Measurements from ENCODE around the gene NGEF. TPM values are rescaled to one million over a fixed set of nuclear protein-coding genes. Genes with fewer than 3 reads are reported as not detected.

The NGEF gene
- total RNA-seq, 1 experiment from 2014 or later, result 71.3 TPM

DNA sequence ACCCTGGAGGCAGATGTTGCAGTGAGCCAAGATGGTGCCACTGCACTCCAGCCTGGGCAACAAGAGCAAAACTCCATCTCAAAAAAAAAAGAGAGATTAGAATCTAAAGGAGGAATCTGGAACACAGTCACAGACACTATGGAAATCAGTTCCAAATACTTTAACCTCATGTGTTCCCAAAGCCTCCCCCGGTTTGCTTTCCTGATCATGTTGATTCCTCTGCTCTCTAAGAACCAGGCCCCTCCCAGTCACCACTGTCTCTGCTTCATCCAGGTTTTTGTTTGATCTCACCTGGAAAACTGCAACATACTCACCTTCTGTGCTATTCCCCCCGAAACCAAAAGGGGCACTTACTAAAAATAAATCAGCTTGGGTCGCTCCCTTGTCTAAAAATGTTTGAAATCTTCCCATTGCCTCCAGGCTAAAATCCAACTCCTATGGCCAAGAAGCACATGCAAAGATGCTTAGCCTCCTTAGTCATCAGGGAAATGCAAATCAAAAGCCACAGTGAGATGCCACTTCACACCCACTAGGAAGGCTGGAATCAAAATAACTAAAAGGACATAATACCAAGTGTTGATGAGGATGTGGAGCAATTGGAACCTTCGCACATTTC is 13.2 kb upstream of the NGEF start:
- Histone ChIP-seq H3K36me3 (ENCODE audit: low read depth, low read length) (no peaks in the 10 kb centered on the region), H3K9me3 (ENCODE audit: low read length) (no peaks in the 10 kb centered on the region), H3F3A (ENCODE audit: low read length, unreplicated experiment) (peaks cover 10% of the 10 kb centered on the region), H3K9ac (ENCODE audit: low read length) (no peak overlapping the region), H3K4me2 (ENCODE audit: low read length) (peak overlapping the region; percentile 5), H3K4me1 (ENCODE audit: insufficient read depth, low read length) (peaks cover 49% of the 10 kb centered on the region), H3K27ac (ENCODE audit: low read length) (peak overlapping the region; percentile 52), H3K9me2 (replicated peaks; ENCODE audit: low read length) (no peaks in the 10 kb centered on the region), H3K27me3 (ENCODE audit: low read length) (no peaks in the 10 kb centered on the region), H3K4me3 (ENCODE audit: low read length) (no peak overlapping the region), H4K20me1 (ENCODE audit: low read length) (no peaks in the 10 kb centered on the region), H3K79me2 (ENCODE audit: low read length) (0 out of 2 replicates have a peak, but pooled peaks cover 1% of the 10 kb centered on the region), H2AFZ (ENCODE audit: low read length) (peak overlapping the region; percentile 47; the same call in 1 of the 2 replicates)
- no TSS peak for BruUV-seq (replicated peaks)
- DNase-seq, result peak; percentile 81
- CTCF ChIA-PET, result no interaction called here
- POLR2A ChIA-PET (ENCODE audit: unreplicated experiment), result no interaction called here
- ATAC-seq, result peak; percentile 5; the same call in 1 of the 2 replicates
- TF ChIP-seq EZH2 (IDR thresholded peaks at IDR 0.05; ENCODE audit: low read length, unreplicated experiment) (no peak), EZH2phosphoT487 (IDR thresholded peaks at IDR 0.05; ENCODE audit: borderline replicate concordance, low read length) (no peak)
- TF ChIP-seq, protein P1, sequence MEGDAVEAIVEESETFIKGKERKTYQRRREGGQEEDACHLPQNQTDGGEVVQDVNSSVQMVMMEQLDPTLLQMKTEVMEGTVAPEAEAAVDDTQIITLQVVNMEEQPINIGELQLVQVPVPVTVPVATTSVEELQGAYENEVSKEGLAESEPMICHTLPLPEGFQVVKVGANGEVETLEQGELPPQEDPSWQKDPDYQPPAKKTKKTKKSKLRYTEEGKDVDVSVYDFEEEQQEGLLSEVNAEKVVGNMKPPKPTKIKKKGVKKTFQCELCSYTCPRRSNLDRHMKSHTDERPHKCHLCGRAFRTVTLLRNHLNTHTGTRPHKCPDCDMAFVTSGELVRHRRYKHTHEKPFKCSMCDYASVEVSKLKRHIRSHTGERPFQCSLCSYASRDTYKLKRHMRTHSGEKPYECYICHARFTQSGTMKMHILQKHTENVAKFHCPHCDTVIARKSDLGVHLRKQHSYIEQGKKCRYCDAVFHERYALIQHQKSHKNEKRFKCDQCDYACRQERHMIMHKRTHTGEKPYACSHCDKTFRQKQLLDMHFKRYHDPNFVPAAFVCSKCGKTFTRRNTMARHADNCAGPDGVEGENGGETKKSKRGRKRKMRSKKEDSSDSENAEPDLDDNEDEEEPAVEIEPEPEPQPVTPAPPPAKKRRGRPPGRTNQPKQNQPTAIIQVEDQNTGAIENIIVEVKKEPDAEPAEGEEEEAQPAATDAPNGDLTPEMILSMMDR (conservative IDR thresholded peaks at IDR 0.05; ENCODE audit: low read depth, low read length), result no peak
- intact Hi-C loops (cut with micrococcal nuclease), result no loop called here

DNA sequence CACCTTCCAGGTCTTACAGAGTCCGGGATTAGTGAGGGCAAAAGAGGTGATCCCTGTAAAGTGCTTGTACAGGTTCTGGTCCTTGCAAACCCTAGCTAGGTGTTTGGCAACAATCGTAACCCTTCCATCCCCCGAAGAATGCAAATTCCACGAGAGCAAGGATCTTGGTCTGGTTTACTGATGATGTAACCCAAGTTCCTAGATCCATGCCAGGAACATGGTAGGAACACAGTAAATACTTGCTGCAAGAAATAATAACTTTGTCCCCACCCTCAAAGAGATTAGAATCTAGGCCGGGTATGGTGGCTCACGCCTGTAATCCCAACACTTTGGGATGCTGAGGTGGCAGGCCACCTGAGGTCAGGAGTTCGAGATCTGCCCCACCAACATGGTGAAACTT is 12.7 kb upstream of the NGEF start:
- H3K4me1 ChIP-seq (ENCODE audit: insufficient read depth, low read length), result peaks cover 43% of the 10 kb centered on the region
- ATAC-seq (no peak), DNase-seq (no peak)
- TF ChIP-seq, protein P1 (conservative IDR thresholded peaks at IDR 0.05; ENCODE audit: low read depth, low read length), result no peak
- TF ChIP-seq EZH2phosphoT487 (IDR thresholded peaks at IDR 0.05; ENCODE audit: borderline replicate concordance, low read length) (no peak), EZH2 (IDR thresholded peaks at IDR 0.05; ENCODE audit: low read length, unreplicated experiment) (no peak)
- intact Hi-C loops (cut with micrococcal nuclease), result no loop called here
- no peak overlapping the region for H3K9ac ChIP-seq (ENCODE audit: low read length)
- peaks cover 10% of the 10 kb centered on the region for H3F3A ChIP-seq (ENCODE audit: low read length, unreplicated experiment)
- POLR2A ChIA-PET (ENCODE audit: unreplicated experiment), result no interaction called here
- H3K9me2 ChIP-seq (replicated peaks; ENCODE audit: low read length), result no peaks in the 10 kb centered on the region
- CTCF ChIA-PET, result no interaction called here
- H3K4me2 ChIP-seq (ENCODE audit: low read length), result 0 out of 2 replicates have a peak overlapping the region, but pooled peaks have one; percentile 5
- H3K36me3 ChIP-seq (ENCODE audit: low read depth, low read length), result no peaks in the 10 kb centered on the region
- no peak overlapping the region for H3K4me3 ChIP-seq (ENCODE audit: low read length)
- no peaks in the 10 kb centered on the region for H3K79me2 ChIP-seq (ENCODE audit: low read length)
- no peaks in the 10 kb centered on the region for H4K20me1 ChIP-seq (ENCODE audit: low read length)
- no TSS peak for BruUV-seq (replicated peaks)
- H3K27ac ChIP-seq (ENCODE audit: low read length), result peak overlapping the region; percentile 52
- H3K27me3 ChIP-seq (ENCODE audit: low read length), result no peaks in the 10 kb centered on the region
- no peak overlapping the region for H2AFZ ChIP-seq (ENCODE audit: low read length)
- no peaks in the 10 kb centered on the region for H3K9me3 ChIP-seq (ENCODE audit: low read length)

DNA sequence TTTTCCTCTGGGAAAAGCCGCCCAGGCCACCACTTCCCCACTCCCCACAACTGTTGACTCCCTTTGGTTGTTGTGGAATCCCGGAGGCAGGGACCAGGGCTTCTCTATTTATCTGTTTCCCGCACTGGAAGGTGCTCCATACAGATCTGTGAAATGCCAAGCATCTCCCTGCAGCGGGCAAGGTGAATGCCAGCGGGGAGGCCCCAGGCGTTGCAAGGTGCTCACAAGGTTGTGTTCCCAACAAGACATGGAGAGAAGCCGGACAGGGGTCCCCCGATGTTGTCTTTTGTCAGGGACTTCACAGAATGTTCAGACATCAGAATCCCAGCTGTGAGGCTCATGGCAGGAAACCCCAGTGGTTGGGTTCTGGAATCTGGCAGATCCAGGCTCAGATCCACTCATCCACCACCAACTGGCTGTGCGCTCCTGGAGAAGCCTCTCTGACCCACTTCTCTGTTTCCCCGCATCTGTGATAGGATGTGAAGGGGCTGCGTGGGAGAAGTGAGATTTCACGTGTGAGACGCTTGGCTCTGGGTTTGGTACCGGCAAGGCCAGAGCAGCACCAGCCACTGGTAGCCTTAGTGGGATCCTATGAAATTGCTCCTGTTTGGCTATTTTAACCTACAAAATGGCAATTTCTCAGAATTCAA is 10.8 kb upstream of the NGEF start:
- TF ChIP-seq EZH2phosphoT487 (IDR thresholded peaks at IDR 0.05; ENCODE audit: borderline replicate concordance, low read length) (no peak), EZH2 (IDR thresholded peaks at IDR 0.05; ENCODE audit: low read length, unreplicated experiment) (no peak)
- TF ChIP-seq, protein P1 (conservative IDR thresholded peaks at IDR 0.05; ENCODE audit: low read depth, low read length), result no peak
- Histone ChIP-seq H4K20me1 (ENCODE audit: low read length) (no peaks in the 10 kb centered on the region), H3K4me1 (ENCODE audit: insufficient read depth, low read length) (peaks cover 29% of the 10 kb centered on the region), H3K9ac (ENCODE audit: low read length) (no peak overlapping the region), H3K4me3 (ENCODE audit: low read length) (no peak overlapping the region), H3K27ac (ENCODE audit: low read length) (no peak overlapping the region), H2AFZ (ENCODE audit: low read length) (no peak overlapping the region), H3K4me2 (ENCODE audit: low read length) (no peak overlapping the region), H3K36me3 (ENCODE audit: low read depth, low read length) (no peaks in the 10 kb centered on the region), H3K9me3 (ENCODE audit: low read length) (no peaks in the 10 kb centered on the region), H3K79me2 (ENCODE audit: low read length) (no peaks in the 10 kb centered on the region), H3F3A (ENCODE audit: low read length, unreplicated experiment) (peaks cover 6% of the 10 kb centered on the region), H3K27me3 (ENCODE audit: low read length) (no peaks in the 10 kb centered on the region), H3K9me2 (replicated peaks; ENCODE audit: low read length) (no peaks in the 10 kb centered on the region)
- POLR2A ChIA-PET (ENCODE audit: unreplicated experiment), result no interaction called here
- BruUV-seq (replicated peaks), result no TSS peak
- DNase-seq (no peak), ATAC-seq (no peak)
- CTCF ChIA-PET, result no interaction called here
- intact Hi-C loops (cut with micrococcal nuclease), result no loop called here
